BLaER1 (cell line): ENCODE data around the gene ENTREP3.
"Not testable (repeated sequence)": the region's sequence is repeated elsewhere in the genome, so short reads cannot be mapped to it uniquely, and the experiment has no call there.

Experiments used
- H3K27ac ChIP-seq: shearing (Covaris generic); formaldehyde crosslinking; 2 replicates; pipeline ENCODE4 v1.8.1; 2022
- H3K27me3 ChIP-seq: shearing (Covaris generic); formaldehyde crosslinking; 2 replicates; pipeline ENCODE4 v1.8.1; 2022
- H3K36me3 ChIP-seq: shearing (Covaris generic); formaldehyde crosslinking; 2 replicates; pipeline ENCODE4 v1.8.1; 2022
- H3K4me1 ChIP-seq: shearing (Covaris generic); formaldehyde crosslinking; 2 replicates; pipeline ENCODE4 v1.8.1; 2022
- H3K4me2 ChIP-seq: shearing (Covaris generic); formaldehyde crosslinking; 2 replicates; pipeline ENCODE4 v1.8.1; 2022
- H3K4me3 ChIP-seq: shearing (Covaris generic); formaldehyde crosslinking; 2 replicates; pipeline ENCODE4 v1.8.1; 2022
- H3K9ac ChIP-seq: shearing (Covaris generic); formaldehyde crosslinking; 2 replicates; pipeline ENCODE4 v1.8.1; 2022
- H3K9me3 ChIP-seq: shearing (Covaris generic); formaldehyde crosslinking; 2 replicates; pipeline ENCODE4 v1.8.1; 2022
- H4K20me1 ChIP-seq: shearing (Covaris generic); formaldehyde crosslinking; 2 replicates; pipeline ENCODE4 v1.8.1; 2022
- Cebpa-rat ChIP-seq: shearing (Covaris generic); IDR thresholded peaks from 2 replicates; pipeline ENCODE4 v1.8.1; 2022

The ENTREP3 gene

DNA sequence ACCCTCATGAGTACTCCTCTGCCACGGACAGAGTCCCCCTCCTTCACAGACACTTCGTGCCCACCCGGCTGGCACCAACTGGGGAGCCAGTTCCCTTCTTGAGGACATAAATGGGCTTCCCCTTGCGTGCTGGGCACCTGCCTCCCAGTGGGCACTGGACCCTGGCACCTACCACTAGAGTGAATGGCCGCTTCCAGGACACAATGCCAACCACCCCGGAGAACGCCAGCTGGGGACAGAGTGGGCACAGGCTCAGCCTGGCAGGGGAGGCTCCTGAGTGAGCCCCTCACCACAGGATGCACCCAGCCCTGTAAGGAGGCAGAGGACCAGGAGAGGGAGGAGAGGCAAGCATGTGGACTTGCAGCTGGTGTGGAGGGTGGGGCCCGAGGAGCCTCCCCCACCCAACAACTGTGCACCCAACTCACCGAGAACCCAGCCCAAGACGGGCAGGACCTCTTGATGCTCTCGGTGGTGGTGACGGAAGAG lies 1.0 kb downstream of the ENTREP3 start:
- no peak for TF ChIP-seq Cebpa-rat
- peaks cover 63% of the 10 kb centered on the region for H3K4me1 ChIP-seq
- H3K9me3 ChIP-seq: no peaks in the 10 kb centered on the region
- no peaks in the 10 kb centered on the region for H3K27me3 ChIP-seq
- H3K4me2 ChIP-seq: peak overlapping the region; percentile 99
- peak overlapping the region; percentile 77 for H3K4me3 ChIP-seq
- peak overlapping the region; percentile 83 for H3K27ac ChIP-seq
- H3K9ac ChIP-seq: peak overlapping the region; percentile 82
- H3K36me3 ChIP-seq: peaks cover 33% of the 10 kb centered on the region
- 0 out of 2 replicates have a peak, but pooled peaks cover 7% of the 10 kb centered on the region for H4K20me1 ChIP-seq

DNA sequence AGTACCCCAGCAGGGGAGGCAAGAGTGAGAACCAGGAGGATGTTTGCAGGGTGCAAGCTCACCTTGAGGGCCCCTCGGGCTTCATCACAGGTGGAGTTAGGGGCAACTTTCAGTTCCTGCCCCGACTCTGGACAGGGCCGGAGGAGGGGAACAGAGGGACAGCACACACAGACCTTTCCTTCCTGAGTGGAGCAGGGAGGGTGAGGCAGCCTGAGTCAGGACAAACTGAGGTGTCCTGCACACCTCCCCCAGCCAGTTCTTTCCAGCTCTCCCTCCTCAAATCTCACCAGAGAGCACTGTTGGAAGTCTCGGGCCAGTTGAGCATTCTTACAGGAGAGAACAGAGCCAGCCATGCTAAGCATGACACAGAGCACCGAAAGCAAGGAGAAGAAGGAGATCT lies 1.5 kb downstream of the ENTREP3 start:
- Histone ChIP-seq H3K27me3 (no peaks in the 10 kb centered on the region), H3K9me3 (no peaks in the 10 kb centered on the region), H3K36me3 (peaks cover 32% of the 10 kb centered on the region), H4K20me1 (0 out of 2 replicates have a peak, but pooled peaks cover 7% of the 10 kb centered on the region), H3K27ac (peak overlapping the region; percentile 83), H3K4me2 (peak overlapping the region; percentile 99), H3K9ac (peak overlapping the region; percentile 82), H3K4me1 (peaks cover 66% of the 10 kb centered on the region), H3K4me3 (peak overlapping the region; percentile 77)
- no peak for TF ChIP-seq Cebpa-rat

DNA sequence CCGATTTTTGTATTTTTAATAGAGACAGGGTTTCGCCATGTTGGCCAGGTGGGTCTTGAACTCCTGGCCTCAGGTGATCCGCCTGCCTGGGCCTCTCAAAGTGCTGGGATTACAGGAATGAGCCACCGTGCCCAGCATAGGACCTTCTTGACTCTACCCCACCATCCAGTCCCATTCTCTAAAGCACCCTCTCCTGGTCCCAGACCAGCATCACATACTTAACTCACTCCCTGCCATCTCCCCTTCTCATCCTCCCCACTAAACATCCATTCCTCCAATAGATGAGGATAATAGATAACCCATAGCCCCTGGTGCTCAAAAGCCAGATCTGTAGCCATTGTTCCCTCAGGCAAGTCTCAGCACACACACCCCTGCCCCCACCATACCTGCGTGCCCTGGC lies 2.1 kb downstream of the ENTREP3 start:
- peak overlapping the region; percentile 99 for H3K4me2 ChIP-seq
- H3K9me3 ChIP-seq: no peaks in the 10 kb centered on the region
- no peak for TF ChIP-seq Cebpa-rat
- H3K36me3 ChIP-seq: peaks cover 32% of the 10 kb centered on the region
- H3K27ac ChIP-seq: peak overlapping the region; percentile 83; the same call in 1 of the 2 replicates
- H4K20me1 ChIP-seq: 0 out of 2 replicates have a peak, but pooled peaks cover 7% of the 10 kb centered on the region
- H3K4me1 ChIP-seq: peaks cover 72% of the 10 kb centered on the region
- H3K9ac ChIP-seq: peak overlapping the region; percentile 82; the same call in 1 of the 2 replicates
- H3K4me3 ChIP-seq: no peak overlapping the region; the same call in 1 of the 2 replicates
- H3K27me3 ChIP-seq: no peaks in the 10 kb centered on the region

DNA sequence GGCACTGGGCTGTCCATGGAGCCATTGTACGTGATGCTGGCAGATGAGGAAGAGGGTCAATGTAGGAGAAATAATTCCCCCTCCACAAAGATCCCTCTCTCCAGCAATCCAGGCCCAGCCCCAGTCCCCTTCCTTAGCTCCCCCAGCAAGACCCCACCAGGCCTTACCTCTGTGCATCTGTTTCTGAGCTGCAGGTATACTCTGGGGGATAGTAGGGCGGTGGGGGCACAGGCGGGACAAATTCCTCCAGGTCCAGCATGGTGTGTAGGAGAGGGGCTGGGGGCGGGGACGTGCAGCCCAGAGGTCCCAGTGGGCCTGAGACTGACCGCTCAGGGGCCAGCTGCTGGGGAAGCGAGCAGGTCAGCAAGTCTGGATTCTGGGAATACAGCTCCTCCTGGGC lies 3.7 kb downstream of the ENTREP3 start:
- no peak for TF ChIP-seq Cebpa-rat
- Histone ChIP-seq H3K27me3 (no peaks in the 10 kb centered on the region), H3K4me2 (peak overlapping the region; percentile 88), H3K4me1 (peaks cover 74% of the 10 kb centered on the region), H4K20me1 (0 out of 2 replicates have a peak, but pooled peaks cover 5% of the 10 kb centered on the region), H3K27ac (peak overlapping the region; percentile 84; the same call in 1 of the 2 replicates), H3K9ac (peak overlapping the region; percentile 81; the same call in 1 of the 2 replicates), H3K9me3 (no peaks in the 10 kb centered on the region), H3K4me3 (no peak overlapping the region), H3K36me3 (peaks cover 28% of the 10 kb centered on the region)

DNA sequence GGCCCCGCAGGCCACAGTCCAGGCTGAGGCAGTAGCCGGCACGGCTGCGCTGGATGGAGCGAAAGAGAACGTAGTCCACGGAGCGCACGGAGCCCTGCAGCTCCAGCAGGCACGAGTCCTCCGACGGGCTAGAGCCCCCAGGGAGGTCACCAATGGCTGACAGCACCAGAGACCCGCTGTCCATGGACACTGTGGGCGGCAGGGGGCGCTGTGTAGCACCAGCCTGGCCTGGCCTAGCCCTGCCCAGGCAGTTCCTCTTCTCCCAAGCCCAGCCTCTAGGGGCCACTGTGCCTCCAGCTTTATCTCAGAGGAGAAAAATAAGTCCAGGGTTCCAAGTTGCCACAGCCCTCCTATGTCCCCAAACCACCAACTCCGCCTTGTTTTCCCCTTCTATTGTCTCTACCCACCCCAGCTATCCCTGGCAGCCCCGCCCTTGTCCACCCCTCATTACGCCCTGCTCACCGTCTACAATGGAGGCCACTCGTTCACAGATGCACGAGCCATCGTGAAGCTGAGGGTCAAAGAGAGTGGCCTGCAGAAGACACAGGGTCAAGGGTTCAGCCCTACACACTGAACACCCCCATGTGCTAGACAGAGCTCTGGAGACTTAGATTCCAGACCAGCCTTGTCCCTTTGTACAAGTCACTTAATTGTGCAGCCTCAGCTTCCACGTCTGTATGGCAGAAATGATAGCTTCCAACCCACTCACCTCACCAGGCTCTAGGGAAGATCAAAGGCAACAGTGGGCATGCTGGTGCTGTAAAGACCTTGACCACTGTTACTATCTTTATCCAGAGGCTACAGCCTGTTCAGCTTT lies 4.4 kb downstream of the ENTREP3 start:
- Histone ChIP-seq H3K4me3 (peak overlapping the region; percentile 73), H3K36me3 (peaks cover 21% of the 10 kb centered on the region), H3K27me3 (no peaks in the 10 kb centered on the region), H3K4me1 (peaks cover 67% of the 10 kb centered on the region), H3K4me2 (peak overlapping the region; percentile 88), H3K9me3 (no peaks in the 10 kb centered on the region), H3K27ac (peak overlapping the region; percentile 84), H3K9ac (peak overlapping the region; percentile 81), H4K20me1 (no peaks in the 10 kb centered on the region)
- TF ChIP-seq Cebpa-rat: no peak

DNA sequence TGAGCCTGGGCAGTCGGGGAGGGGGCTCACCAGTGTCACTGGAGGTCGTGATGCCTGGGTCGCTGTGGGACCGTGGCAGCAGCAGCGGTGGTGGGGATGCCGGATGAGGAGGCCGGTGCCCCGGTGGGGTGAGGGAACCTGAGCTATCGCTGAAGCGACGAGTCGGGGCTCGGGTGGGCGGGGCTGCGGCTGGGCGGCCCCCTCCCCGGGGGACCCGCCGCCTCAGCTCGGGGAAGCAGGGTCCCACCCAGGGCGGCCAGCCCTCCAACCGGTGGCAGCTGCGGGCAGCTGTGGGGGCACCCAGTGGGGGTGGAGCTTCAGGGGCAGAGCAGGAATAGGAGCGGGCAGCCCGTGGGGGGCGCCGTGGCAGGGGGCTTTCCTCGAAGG lies 5.0 kb downstream of the ENTREP3 start:
- Histone ChIP-seq H3K27ac (peak overlapping the region; percentile 84), H3K36me3 (peaks cover 21% of the 10 kb centered on the region), H3K4me1 (peaks cover 66% of the 10 kb centered on the region), H3K9me3 (no peaks in the 10 kb centered on the region), H4K20me1 (no peaks in the 10 kb centered on the region), H3K27me3 (no peaks in the 10 kb centered on the region), H3K9ac (peak overlapping the region; percentile 81), H3K4me3 (peak overlapping the region; percentile 73), H3K4me2 (peak overlapping the region; percentile 88)
- TF ChIP-seq Cebpa-rat: no peak

DNA sequence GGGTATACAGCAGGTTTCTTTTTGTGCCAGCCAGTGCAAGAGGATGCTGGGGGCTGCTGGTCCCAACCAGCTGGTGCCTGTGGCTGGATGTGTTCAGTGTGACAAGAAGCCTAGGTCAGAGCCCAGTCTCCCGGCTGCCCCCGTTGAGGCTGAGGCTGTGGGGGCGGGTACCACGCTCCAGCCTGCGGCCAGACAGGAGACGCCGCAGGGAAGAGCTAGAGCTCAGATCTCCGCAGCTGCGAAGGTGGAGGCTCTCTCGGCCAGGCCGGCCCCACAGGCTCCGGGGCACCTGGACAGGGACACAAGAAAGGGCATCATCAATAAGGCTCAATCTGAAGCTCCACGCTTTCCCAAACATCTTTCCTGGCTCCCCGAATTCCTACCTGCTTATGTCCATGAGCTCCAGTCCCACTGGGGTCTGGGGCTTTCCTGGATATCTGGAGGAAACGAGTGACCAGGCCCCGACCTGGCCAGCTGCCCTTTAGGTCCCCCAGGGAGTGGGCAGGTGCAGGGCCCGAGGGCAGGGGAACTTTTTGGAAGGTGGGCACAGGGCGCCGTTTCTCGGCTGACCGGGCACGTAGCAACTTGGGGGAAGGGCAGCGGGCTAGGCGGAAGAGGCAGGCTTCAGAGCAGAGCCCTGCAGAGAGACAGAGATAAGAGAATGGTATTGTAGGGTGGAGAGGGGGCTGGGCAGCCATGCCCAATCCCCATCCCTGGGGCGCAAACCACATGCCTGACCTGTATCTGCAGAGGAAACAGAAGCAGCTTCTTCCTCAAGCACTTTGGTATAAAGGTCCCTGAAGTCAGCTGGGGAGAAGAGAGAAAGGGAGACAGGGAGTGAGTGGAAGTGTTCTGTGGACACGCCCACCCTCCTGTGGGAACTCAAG lies 7.4 kb downstream of the ENTREP3 start:
- H3K36me3 ChIP-seq: peaks cover 21% of the 10 kb centered on the region
- H3K9me3 ChIP-seq: no peaks in the 10 kb centered on the region
- 0 out of 2 replicates have a peak overlapping the region, but pooled peaks have one; percentile 1 for H3K4me2 ChIP-seq
- H3K27me3 ChIP-seq: no peaks in the 10 kb centered on the region
- TF ChIP-seq Cebpa-rat: no peak
- no peak overlapping the region for H3K4me3 ChIP-seq
- H3K4me1 ChIP-seq: peaks cover 63% of the 10 kb centered on the region
- H3K9ac ChIP-seq: 0 out of 2 replicates have a peak overlapping the region, but pooled peaks have one; percentile 34
- no peaks in the 10 kb centered on the region for H4K20me1 ChIP-seq
- no peak overlapping the region for H3K27ac ChIP-seq

DNA sequence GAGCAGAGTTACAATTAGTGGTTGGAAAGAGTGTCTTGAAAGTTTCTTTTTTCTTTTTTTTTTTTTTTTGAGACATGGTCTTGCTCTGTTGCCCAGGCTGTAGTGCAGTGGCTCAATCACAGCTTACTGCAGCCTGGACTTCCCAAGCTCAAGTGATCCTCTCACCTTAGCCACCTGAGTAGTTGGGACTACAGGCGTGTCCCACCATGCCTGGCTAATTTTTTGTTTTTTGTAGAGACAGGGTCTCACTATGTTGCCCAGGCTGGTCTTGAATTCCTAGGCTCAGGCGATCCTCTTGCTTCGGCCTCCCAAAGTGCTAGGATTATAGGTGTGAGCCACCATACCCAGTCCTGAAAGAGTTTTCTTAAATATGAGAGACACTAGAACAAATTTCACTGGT lies 8.5 kb downstream of the ENTREP3 start:
- H3K27me3 ChIP-seq, H3K9ac ChIP-seq, H3K4me3 ChIP-seq, H3K27ac ChIP-seq, H3K9me3 ChIP-seq, H4K20me1 ChIP-seq, H3K4me2 ChIP-seq: not testable (repeated sequence)
- H3K36me3 ChIP-seq: peaks cover 21% of the 10 kb centered on the region
- H3K4me1 ChIP-seq: peaks cover 67% of the 10 kb centered on the region

DNA sequence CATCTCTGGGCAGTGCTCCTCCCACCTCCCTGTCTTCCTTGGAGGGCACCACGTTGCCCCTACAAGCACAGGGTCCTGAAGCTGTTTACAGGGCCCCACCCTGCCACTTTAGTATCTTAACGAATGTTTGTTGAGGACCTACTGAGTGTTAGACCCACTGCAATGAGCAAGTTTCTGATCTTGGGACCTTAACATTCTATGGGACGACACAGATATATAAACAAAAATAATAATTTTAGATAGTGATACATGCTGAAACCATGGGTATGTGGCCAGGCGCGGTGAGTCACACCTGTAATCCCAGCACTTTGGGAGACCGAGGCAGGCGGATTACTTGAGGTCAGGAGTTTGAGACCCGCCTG lies 10.1 kb downstream of the ENTREP3 start:
- no peak for TF ChIP-seq Cebpa-rat
- no peaks in the 10 kb centered on the region for H4K20me1 ChIP-seq
- H3K4me1 ChIP-seq: peaks cover 66% of the 10 kb centered on the region
- peak overlapping the region; percentile 74 for H3K4me3 ChIP-seq
- no peaks in the 10 kb centered on the region for H3K27me3 ChIP-seq
- H3K9ac ChIP-seq: peak overlapping the region; percentile 72; the same call in 1 of the 2 replicates
- peak overlapping the region; percentile 82 for H3K27ac ChIP-seq
- no peaks in the 10 kb centered on the region for H3K9me3 ChIP-seq
- H3K36me3 ChIP-seq: peaks cover 21% of the 10 kb centered on the region
- H3K4me2 ChIP-seq: peak overlapping the region; percentile 85
